Right lobe of liver (tissue), 6 donors: ENCODE data around the gene SELENOM. TPM values are rescaled to one million over a fixed set of nuclear protein-coding genes. Genes with fewer than 3 reads are reported as not detected.
"Not testable (repeated sequence)": the region's sequence is repeated elsewhere in the genome, so short reads cannot be mapped to it uniquely, and the experiment has no call there.

Experiments
- ATAC-seq, 4 donors: fragments of 200-7000 bp; cut with Tn5 transposase; one replicate each; pipeline ENCODE4 v1.9.1; 2020; ENCODE audit warnings: mild to moderate bottlenecking in 4 of 4, moderate library complexity in 4 of 4
- DNase-seq, 3 donors: peaks; one replicate each; pipeline ENCODE4 v3.0.0-alpha.2; 2020
- H3K27ac ChIP-seq, 3 donors: fragments of 200-600 bp; one replicate each; pipeline ENCODE4 v1.8.0; 2022
- H3K27me3 ChIP-seq, 2 donors: fragments of 200-600 bp; one replicate each; pipeline ENCODE4 v1.8.0; 2022
- H3K36me3 ChIP-seq, 4 donors: fragments of 200-600 bp; sonication (generic) in 1 of 4; one replicate each; pipeline versions ENCODE4 v1.5.1 to v1.8.0; 2017 to 2022; ENCODE audit warnings: control low read depth in 1 of 4
- H3K4me1 ChIP-seq, 4 donors: fragments of 200-600 bp; sonication (generic) in 1 of 4; one replicate each; pipeline versions ENCODE4 v1.5.1 to v1.8.0; 2017 to 2022; ENCODE audit warnings: control low read depth in 1 of 4
- H3K4me3 ChIP-seq, 3 donors: fragments of 200-600 bp; one replicate each; pipeline ENCODE4 v1.8.0; 2022
- H3K9me3 ChIP-seq, 4 donors: fragments of 200-600 bp; sonication (generic) in 1 of 4; one replicate each; pipeline versions ENCODE4 v1.5.1 to v1.8.0; 2017 to 2022; ENCODE audit warnings: control low read depth in 1 of 4
- POLR2A ChIP-seq: fragments of 450-650 bp; IDR thresholded peaks from one replicate; pipeline ENCODE4 v1.6.1; 2017; ENCODE audit warnings: antibody characterized with exemption, mild to moderate bottlenecking
- WGBS: methylation state at CpG from one replicate; pipeline ENCODE4 v1.1.6; 2018; ENCODE audit warnings: low coverage, low lambda C conversion rate; ENCODE audit not compliant: insufficient coverage; ENCODE audit errors: missing lambda C conversion rate; 5-methylcytosine and 5-hydroxymethylcytosine counted together
- intact Hi-C, 2 donors: fragments of 100-400 bp; cut with DNase I; formaldehyde crosslinking; loops; one replicate each; pipeline versions ENCODE4 v1.11.2 to v1.14.1; 2022
- total RNA-seq, 6 experiments: library from RNA; depleted of rRNA in 2 of 6; stranded (reverse); fragments of >200 nt in 2 of 6; fragmentation: NEBNext Ultra II Directional in 3 of 6; extraction: Animal tissue kit (Norgen Biotek cat#: 25700) in 3 of 6; gene quantifications; one replicate each; pipeline versions ENCODE4 v1.1.0 to v1.2.4, GENCODE V29; 2016 to 2023
- TF ChIP-seq, protein P1 (sequence below), 4 donors: fragments of 200-600 bp in 3 of 4; fragments of 450-650 bp in 1 of 4; IDR thresholded peaks; one replicate each; pipeline versions ENCODE4 v1.5.1 to v1.8.0; 2016 to 2022; ENCODE audit warnings: antibody characterized with exemption in 4 of 4, mild to moderate bottlenecking in 2 of 4
- donor health status: DM: no; HTN: yes; CAD: no.
- donor health status: DM: no; HTN: no; CAD: no.
- donor health status: DM: no; HTN: no; CAD: no.
- donor health status: DM: no; HTN: yes; CAD: no.
- donor health status: DM: no; HTN: yes; CAD: no.

The SELENOM gene
- total RNA-seq, 6 experiments from 2014 or later, result 4.7 to 52.0 (median 9.4) TPM

DNA sequence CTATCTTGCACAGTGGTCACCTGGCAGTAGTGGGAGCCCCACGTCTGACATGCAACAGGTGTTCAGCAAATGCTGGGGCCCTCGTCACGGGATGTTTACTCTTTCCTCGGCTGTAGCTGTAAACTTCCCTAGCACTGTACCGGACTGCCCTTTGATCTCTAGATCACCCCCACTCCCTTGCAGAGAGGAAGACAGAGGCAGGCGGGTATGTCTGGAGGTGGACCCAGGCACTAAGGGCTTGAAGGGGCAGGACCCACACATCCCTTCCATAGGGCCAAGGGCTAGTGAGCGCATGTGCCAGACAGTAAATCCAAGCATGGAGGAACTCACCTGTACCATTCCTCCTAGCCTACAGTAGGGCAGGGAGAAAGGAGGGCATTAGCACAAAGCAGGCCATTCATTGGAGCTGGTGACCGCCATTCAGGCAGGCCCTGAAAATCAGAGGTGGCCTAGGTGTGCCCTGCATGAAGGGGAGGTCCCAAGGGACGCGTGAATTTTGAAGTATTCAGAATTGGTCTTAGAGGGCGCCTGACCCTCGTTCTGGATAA lies 28.2 kb downstream of the SELENOM start:
- no peaks in the 10 kb centered on the region for H3K27me3 ChIP-seq
- no peak overlapping the region for H3K4me3 ChIP-seq
- no peak overlapping the region for H3K27ac ChIP-seq
- ATAC-seq (no peak), DNase-seq (no peak)
- 60% methylated on average over 4 of the region's 12 CpGs for WGBS
- intact Hi-C loops, result no loop called here
- TF ChIP-seq, protein P1, sequence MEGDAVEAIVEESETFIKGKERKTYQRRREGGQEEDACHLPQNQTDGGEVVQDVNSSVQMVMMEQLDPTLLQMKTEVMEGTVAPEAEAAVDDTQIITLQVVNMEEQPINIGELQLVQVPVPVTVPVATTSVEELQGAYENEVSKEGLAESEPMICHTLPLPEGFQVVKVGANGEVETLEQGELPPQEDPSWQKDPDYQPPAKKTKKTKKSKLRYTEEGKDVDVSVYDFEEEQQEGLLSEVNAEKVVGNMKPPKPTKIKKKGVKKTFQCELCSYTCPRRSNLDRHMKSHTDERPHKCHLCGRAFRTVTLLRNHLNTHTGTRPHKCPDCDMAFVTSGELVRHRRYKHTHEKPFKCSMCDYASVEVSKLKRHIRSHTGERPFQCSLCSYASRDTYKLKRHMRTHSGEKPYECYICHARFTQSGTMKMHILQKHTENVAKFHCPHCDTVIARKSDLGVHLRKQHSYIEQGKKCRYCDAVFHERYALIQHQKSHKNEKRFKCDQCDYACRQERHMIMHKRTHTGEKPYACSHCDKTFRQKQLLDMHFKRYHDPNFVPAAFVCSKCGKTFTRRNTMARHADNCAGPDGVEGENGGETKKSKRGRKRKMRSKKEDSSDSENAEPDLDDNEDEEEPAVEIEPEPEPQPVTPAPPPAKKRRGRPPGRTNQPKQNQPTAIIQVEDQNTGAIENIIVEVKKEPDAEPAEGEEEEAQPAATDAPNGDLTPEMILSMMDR (IDR thresholded peaks at IDR 0.05), result no peak
- TF ChIP-seq POLR2A, result no peak
- no peaks in the 10 kb centered on the region for H3K36me3 ChIP-seq
- peaks cover 0 to 6% (median 0%) of the 10 kb centered on the region in 4 donors for H3K4me1 ChIP-seq
- H3K9me3 ChIP-seq, result no peaks in the 10 kb centered on the region

- H3K9me3 ChIP-seq, H3K4me1 ChIP-seq, H3K27me3 ChIP-seq, intact Hi-C loops, ATAC-seq, H3K36me3 ChIP-seq, H3K27ac ChIP-seq, H3K4me3 ChIP-seq, DNase-seq: not testable (repeated sequence)
- 63% methylated on average over 2 of the region's 2 CpGs for WGBS
These were observed 29.0 kb downstream of the SELENOM start for GRCh38 chr22:31078389-31078788.

DNA sequence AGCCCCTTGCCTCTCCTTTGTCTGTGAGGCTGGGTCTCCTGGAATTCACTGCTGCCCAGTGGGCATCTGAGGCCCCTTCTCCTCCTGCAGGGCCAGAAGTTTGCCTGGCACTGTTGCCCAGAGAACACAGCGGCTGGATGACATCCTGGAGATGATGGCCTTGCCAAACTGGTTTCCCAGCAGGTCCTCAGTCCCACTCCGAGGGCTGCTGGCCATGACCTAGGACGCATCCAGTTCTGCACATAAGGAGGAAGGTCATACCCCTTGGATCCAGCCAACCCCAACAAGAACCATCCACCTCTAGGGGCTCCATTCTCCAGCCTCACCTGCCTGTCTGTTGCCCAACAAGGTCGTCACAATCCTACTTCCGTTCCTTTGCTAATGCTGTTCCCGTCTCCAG lies 29.7 kb downstream of the SELENOM start:
- no peaks in the 10 kb centered on the region for H3K9me3 ChIP-seq

GRCh38 chr22:31075961-31076360 lies 31.4 kb downstream of the SELENOM start:
- Histone ChIP-seq H3K9me3 (no peaks in the 10 kb centered on the region), H3K36me3 (no peaks in the 10 kb centered on the region), H3K27ac (peak overlapping the region; percentile 26 to 60 (median 48)), H3K27me3 (no peaks in the 10 kb centered on the region), H3K4me1 (no peaks in the 10 kb centered on the region), H3K4me3 (no peak overlapping the region)
- intact Hi-C loops, result no loop called here
- DNase-seq (peak in 2 of 3 donors; percentile 67 to 69), ATAC-seq (peak; percentile 33 to 51 (median 47))
- WGBS, result 100% methylated on average over 3 of the region's 15 CpGs
- TF ChIP-seq, protein P1 (IDR thresholded peaks at IDR 0.05), result no peak
- no peak for TF ChIP-seq POLR2A

More for the DNA sequence above, 29.7 kb downstream of the SELENOM start:
- H3K27me3 ChIP-seq, result no peaks in the 10 kb centered on the region
- H3K27ac ChIP-seq, result no peak overlapping the region
- ATAC-seq (no peak), DNase-seq (no peak)
- TF ChIP-seq POLR2A, result no peak
- H3K36me3 ChIP-seq, result no peaks in the 10 kb centered on the region
- H3K4me3 ChIP-seq, result no peak overlapping the region
- intact Hi-C loops, result no loop called here
- H3K4me1 ChIP-seq, result peaks cover 0 to 6% (median 0%) of the 10 kb centered on the region in 4 donors
- WGBS, result 87% methylated on average over 3 of the region's 6 CpGs

GRCh38 chr22:31073545-31074145 lies 33.7 kb downstream of the SELENOM start:
- DNase-seq, ATAC-seq, H3K36me3 ChIP-seq, H3K27ac ChIP-seq, intact Hi-C loops, H3K4me3 ChIP-seq, H3K9me3 ChIP-seq, H3K27me3 ChIP-seq, H3K4me1 ChIP-seq: not testable (repeated sequence)
- WGBS, result 59% methylated on average over 4 of the region's 5 CpGs

- intact Hi-C loops, H3K27me3 ChIP-seq, DNase-seq, H3K4me1 ChIP-seq, H3K36me3 ChIP-seq, H3K27ac ChIP-seq, H3K4me3 ChIP-seq, H3K9me3 ChIP-seq: not testable (repeated sequence)
- peak; percentile 20 to 67 (median 52) for ATAC-seq
- WGBS, result 56% methylated on average over 7 of the region's 9 CpGs
These were observed 34.2 kb downstream of the SELENOM start for GRCh38 chr22:31073125-31073524.

DNA sequence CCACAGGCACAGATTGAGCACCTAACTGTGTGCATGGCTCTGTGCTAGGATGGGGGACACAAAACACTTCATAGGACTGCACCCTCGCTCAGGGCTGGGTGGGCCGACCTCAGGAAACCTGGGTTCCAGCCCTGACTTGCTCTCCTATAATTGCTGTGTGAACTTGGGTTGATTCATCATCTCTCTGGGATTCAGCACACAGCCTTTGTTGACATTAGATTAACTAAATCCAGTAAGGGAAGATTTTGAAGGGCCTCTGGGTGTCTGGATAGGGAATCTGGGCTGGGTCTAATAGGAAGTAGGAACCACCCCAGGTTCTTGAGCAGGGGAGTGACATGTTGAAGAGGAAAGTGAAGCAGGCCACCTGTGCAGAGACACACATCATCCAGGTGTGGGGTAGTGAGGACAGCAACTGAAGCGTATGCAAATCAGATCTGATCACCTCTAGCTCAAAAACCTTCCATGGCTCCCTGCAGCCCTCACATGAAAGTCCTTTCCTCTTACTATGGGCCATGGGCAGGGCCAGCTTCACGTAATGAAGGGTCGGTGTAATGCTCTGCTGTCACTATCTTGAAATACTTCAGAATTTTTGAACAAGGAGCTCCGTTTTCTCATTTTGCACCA lies 37.6 kb downstream of the SELENOM start:
- not testable (repeated sequence) for ATAC-seq, H3K27me3 ChIP-seq

More for the DNA sequence above, 37.6 kb downstream of the SELENOM start:
- H3K4me1 ChIP-seq, H3K4me3 ChIP-seq, DNase-seq, H3K36me3 ChIP-seq, H3K27ac ChIP-seq, H3K9me3 ChIP-seq, intact Hi-C loops: not testable (repeated sequence)
- 87% methylated on average over 3 of the region's 6 CpGs for WGBS
